ENCODE results near the gene CP.
"Not testable (repeated sequence)": the region's sequence is repeated elsewhere in the genome, so short reads cannot be mapped to it uniquely, and the experiment has no call there.

Gene CP

GRCh38 chr3:149221783-149222517, at the start of gene CP:
Gene CP, minus strand, starts transcription at chr3:149221829. Its CDS starts 37 bp downstream, at chr3:149221792.
- DNase-seq, result no peak

GRCh38 chr3:149270180-149270579, 48.6 kb upstream of the CP start:
- DNase-seq, result no peak

- no peak for DNase-seq
Observed at GRCh38 chr3:149269687-149270086, 48.1 kb upstream of the CP start.

- DNase-seq, result no peak
Observed at GRCh38 chr3:149267565-149267964, 45.9 kb upstream of the CP start.

GRCh38 chr3:149266736-149267135, 45.1 kb upstream of the CP start:
- DNase-seq, result no peak

GRCh38 chr3:149263856-149264255, 42.2 kb upstream of the CP start:
- DNase-seq, result no peak

GRCh38 chr3:149258714-149259113, 37.1 kb upstream of the CP start:
- DNase-seq, result no peak

- peak; percentile 22 for DNase-seq
Observed at GRCh38 chr3:149258298-149258697, 36.7 kb upstream of the CP start.

GRCh38 chr3:149252272-149252671, 30.6 kb upstream of the CP start:
- no peak for DNase-seq

GRCh38 chr3:149251186-149251585, 29.6 kb upstream of the CP start:
- DNase-seq, result no peak

GRCh38 chr3:149247929-149248691, 26.5 kb upstream of the CP start:
- DNase-seq, result peak; percentile 46

- peak; percentile 28 for DNase-seq
Observed at GRCh38 chr3:149247008-149247710, 25.5 kb upstream of the CP start.

GRCh38 chr3:149245738-149246451, 24.3 kb upstream of the CP start:
- DNase-seq, result no peak

- no peak for DNase-seq
Observed at GRCh38 chr3:149243540-149243939, 21.9 kb upstream of the CP start.

- no peak for DNase-seq
Observed at GRCh38 chr3:149239357-149239936, 17.8 kb upstream of the CP start.

- DNase-seq, result not testable (repeated sequence)
Observed at GRCh38 chr3:149238268-149238667, 16.6 kb upstream of the CP start.

- peak; percentile 91 for DNase-seq
Observed at GRCh38 chr3:149235599-149236424, 14.2 kb upstream of the CP start.

GRCh38 chr3:149234671-149235245, 13.1 kb upstream of the CP start:
- peak; percentile 43 for DNase-seq

GRCh38 chr3:149233323-149233722, 11.7 kb upstream of the CP start:
- DNase-seq, result no peak

GRCh38 chr3:149231871-149232270, 10.2 kb upstream of the CP start:
- DNase-seq, result no peak

- no peak for DNase-seq
Observed at GRCh38 chr3:149227591-149228268, 6.1 kb upstream of the CP start.

Data from NCI-H146 (cell line).